PC-9 (cell line): ENCODE measurements around the gene NMNAT3. TPM values are rescaled to one million over a fixed set of nuclear protein-coding genes. Genes with fewer than 3 reads are reported as not detected.

Experiments used
- BruUV-seq: library from RNA; stranded (reverse); fragments of 400-500 nt; replicated peaks from 2 replicates; lab custom pipeline; 2021; lab: Mats Ljungman, UMichigan
- CTCF ChIA-PET: fragments of 300-600 bp; sonication (Branson Sonifier 250); formaldehyde crosslinking; loops from one replicate; lab custom pipeline; 2022; ENCODE audit warnings: antibody characterized with exemption; lab: Charles Lee
- POLR2A ChIA-PET: fragments of 300-600 bp; sonication (Branson Sonifier 250); formaldehyde crosslinking; loops from one replicate; lab custom pipeline; 2022; ENCODE audit warnings: antibody characterized with exemption; ENCODE audit not compliant: unreplicated experiment; lab: Charles Lee
- DNase-seq, 2 experiments: peaks; one replicate each; pipeline versions ENCODE4 v3.0.0 to v3.0.0-alpha.2; 2015 to 2022; ENCODE audit warnings: mixed read lengths in 1 of 2
- H2AFZ ChIP-seq: fragments of 200-600 bp; sonication (generic); 2 replicates; pipeline ENCODE4 v1.8.1; 2017; ENCODE audit warnings: antibody characterized with exemption
- H3F3A ChIP-seq: fragments of 200-600 bp; sonication (generic); 2 replicates; pipeline ENCODE4 v1.8.1; 2017; ENCODE audit warnings: antibody characterized with exemption, mild to moderate bottlenecking, low read depth; ENCODE audit not compliant: insufficient read depth
- H3K27ac ChIP-seq: fragments of 200-600 bp; sonication (generic); 2 replicates; pipeline ENCODE4 v1.6.1; 2016; ENCODE audit warnings: mixed run types
- H3K27me3 ChIP-seq: fragments of 200-600 bp; sonication (generic); 2 replicates; pipeline ENCODE4 v1.6.1; 2016; ENCODE audit warnings: low read depth, mixed run types; ENCODE audit not compliant: insufficient read depth
- H3K36me3 ChIP-seq: fragments of 200-600 bp; sonication (generic); 2 replicates; pipeline ENCODE4 v1.6.1; 2016; ENCODE audit warnings: low read depth, mixed run types
- H3K4me1 ChIP-seq: fragments of 200-600 bp; sonication (generic); replicated peaks from 2 replicates; pipeline ENCODE4 v1.6.1; 2016; ENCODE audit warnings: mixed run types; ENCODE audit not compliant: insufficient read depth
- H3K4me2 ChIP-seq: fragments of 200-600 bp; sonication (generic); 2 replicates; pipeline ENCODE4 v1.6.1; 2017; ENCODE audit warnings: mixed run types
- H3K4me3 ChIP-seq: fragments of 200-600 bp; sonication (generic); 2 replicates; pipeline ENCODE4 v1.6.1; 2016; ENCODE audit warnings: mixed run types
- H3K79me2 ChIP-seq: fragments of 200-600 bp; sonication (generic); 2 replicates; pipeline ENCODE4 v1.6.1; 2017; ENCODE audit warnings: low read depth, mixed run types
- H3K9me2 ChIP-seq: fragments of 200-600 bp; sonication (generic); 2 replicates; pipeline ENCODE4 v1.8.1; 2017; ENCODE audit warnings: mild to moderate bottlenecking; ENCODE audit not compliant: insufficient read depth
- H3K9me3 ChIP-seq: fragments of 200-600 bp; sonication (generic); 2 replicates; pipeline ENCODE4 v1.8.1; 2016; ENCODE audit warnings: low read depth; ENCODE audit not compliant: insufficient read depth
- H4K20me1 ChIP-seq: fragments of 200-600 bp; sonication (generic); 2 replicates; pipeline ENCODE4 v1.8.1; 2017; ENCODE audit not compliant: insufficient read depth
- EZH2 ChIP-seq: fragments of 200-600 bp; sonication (generic); IDR thresholded peaks from 2 replicates; pipeline ENCODE4 v1.8.0; 2017; ENCODE audit warnings: antibody characterized with exemption, low read depth
- intact Hi-C: fragments of 100-400 bp; cut with micrococcal nuclease; formaldehyde crosslinking; loops from one replicate; pipeline ENCODE4 v1.10.0; 2022; ENCODE audit not compliant: unreplicated experiment
- total RNA-seq: library from RNA; stranded (reverse); gene quantifications from 2 replicates; pipeline ENCODE4 v1.2.3, GENCODE V29; 2021
- TF ChIP-seq, protein P1 (sequence below): fragments of 200-600 bp; sonication (generic); conservative IDR thresholded peaks from 2 replicates; pipeline ENCODE4 v1.6.1; 2017; ENCODE audit warnings: mixed run types, antibody characterized with exemption, mild to moderate bottlenecking, moderate library complexity

NMNAT3 gene
- total RNA-seq, 1 experiment from 2014 or later: 1.6 TPM

DNA sequence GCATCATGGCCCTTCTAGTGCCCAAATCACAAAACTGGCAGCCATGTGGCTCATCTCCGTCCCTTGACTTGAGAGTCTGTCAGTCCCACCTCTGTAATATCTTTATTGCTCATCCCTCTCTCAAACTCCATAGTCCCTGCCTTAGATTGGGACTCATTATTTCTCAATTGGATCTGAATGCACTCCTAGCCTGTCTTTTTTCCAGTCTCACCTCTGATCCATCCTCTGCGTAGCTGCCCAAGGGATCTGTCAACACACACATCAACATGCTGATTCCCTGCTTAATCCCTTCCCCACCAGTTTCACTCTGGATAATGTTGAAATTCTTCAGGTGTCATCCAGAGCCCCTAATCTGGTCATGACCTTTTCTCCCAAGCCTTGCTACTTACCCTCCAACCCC is 39.3 kb downstream of the NMNAT3 start:
- no peak overlapping the region for H3K4me3 ChIP-seq
- intact Hi-C loops: no loop called here
- H3K27ac ChIP-seq: no peak overlapping the region
- H2AFZ ChIP-seq: no peak overlapping the region
- no peak for DNase-seq
- no peaks in the 10 kb centered on the region for H3K36me3 ChIP-seq
- no peaks in the 10 kb centered on the region for H3F3A ChIP-seq
- no peaks in the 10 kb centered on the region for H3K4me1 ChIP-seq
- ChIA-PET POLR2A (no interaction called here), CTCF (no interaction called here)
- H3K9me2 ChIP-seq: no peaks in the 10 kb centered on the region
- TF ChIP-seq EZH2: no peak
- TF ChIP-seq, protein P1, sequence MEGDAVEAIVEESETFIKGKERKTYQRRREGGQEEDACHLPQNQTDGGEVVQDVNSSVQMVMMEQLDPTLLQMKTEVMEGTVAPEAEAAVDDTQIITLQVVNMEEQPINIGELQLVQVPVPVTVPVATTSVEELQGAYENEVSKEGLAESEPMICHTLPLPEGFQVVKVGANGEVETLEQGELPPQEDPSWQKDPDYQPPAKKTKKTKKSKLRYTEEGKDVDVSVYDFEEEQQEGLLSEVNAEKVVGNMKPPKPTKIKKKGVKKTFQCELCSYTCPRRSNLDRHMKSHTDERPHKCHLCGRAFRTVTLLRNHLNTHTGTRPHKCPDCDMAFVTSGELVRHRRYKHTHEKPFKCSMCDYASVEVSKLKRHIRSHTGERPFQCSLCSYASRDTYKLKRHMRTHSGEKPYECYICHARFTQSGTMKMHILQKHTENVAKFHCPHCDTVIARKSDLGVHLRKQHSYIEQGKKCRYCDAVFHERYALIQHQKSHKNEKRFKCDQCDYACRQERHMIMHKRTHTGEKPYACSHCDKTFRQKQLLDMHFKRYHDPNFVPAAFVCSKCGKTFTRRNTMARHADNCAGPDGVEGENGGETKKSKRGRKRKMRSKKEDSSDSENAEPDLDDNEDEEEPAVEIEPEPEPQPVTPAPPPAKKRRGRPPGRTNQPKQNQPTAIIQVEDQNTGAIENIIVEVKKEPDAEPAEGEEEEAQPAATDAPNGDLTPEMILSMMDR: no peak
- no peaks in the 10 kb centered on the region for H3K27me3 ChIP-seq
- no peaks in the 10 kb centered on the region for H4K20me1 ChIP-seq
- no peak overlapping the region for H3K4me2 ChIP-seq
- no TSS peak for BruUV-seq
- no peaks in the 10 kb centered on the region for H3K9me3 ChIP-seq
- H3K79me2 ChIP-seq: no peaks in the 10 kb centered on the region

DNA sequence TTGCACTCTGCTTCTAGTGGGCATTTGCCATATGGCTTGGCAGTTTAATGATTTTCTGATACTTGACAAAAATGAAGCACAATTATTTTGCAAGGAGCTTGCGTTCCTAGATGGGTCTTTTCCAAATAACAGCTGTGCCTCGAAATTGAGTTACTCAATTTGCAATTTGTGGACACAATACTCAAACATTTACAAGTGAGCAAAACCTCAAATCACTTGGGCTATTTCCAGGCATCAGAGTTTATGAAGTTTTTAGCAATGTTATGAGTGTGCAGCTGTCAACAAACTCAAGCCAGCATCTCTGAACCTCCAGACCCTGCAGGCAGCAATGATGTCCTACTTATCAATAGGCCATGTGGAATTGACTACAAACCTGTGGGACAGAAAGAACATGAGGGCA is 41.3 kb downstream of the NMNAT3 start:
- ChIA-PET POLR2A (no interaction called here), CTCF (no interaction called here)
- no peak for TF ChIP-seq EZH2
- TF ChIP-seq, protein P1: no peak
- no peaks in the 10 kb centered on the region for H3K9me2 ChIP-seq
- no peaks in the 10 kb centered on the region for H3K79me2 ChIP-seq
- no peak overlapping the region for H3K27ac ChIP-seq
- H3K27me3 ChIP-seq: no peaks in the 10 kb centered on the region
- no peak overlapping the region for H3K4me2 ChIP-seq
- H3F3A ChIP-seq: no peaks in the 10 kb centered on the region
- no peaks in the 10 kb centered on the region for H3K9me3 ChIP-seq
- H3K4me3 ChIP-seq: no peak overlapping the region
- no peaks in the 10 kb centered on the region for H3K4me1 ChIP-seq
- H3K36me3 ChIP-seq: no peaks in the 10 kb centered on the region
- no peak overlapping the region for H2AFZ ChIP-seq
- no peak for DNase-seq
- intact Hi-C loops: no loop called here
- H4K20me1 ChIP-seq: no peaks in the 10 kb centered on the region
- BruUV-seq: no TSS peak

DNA sequence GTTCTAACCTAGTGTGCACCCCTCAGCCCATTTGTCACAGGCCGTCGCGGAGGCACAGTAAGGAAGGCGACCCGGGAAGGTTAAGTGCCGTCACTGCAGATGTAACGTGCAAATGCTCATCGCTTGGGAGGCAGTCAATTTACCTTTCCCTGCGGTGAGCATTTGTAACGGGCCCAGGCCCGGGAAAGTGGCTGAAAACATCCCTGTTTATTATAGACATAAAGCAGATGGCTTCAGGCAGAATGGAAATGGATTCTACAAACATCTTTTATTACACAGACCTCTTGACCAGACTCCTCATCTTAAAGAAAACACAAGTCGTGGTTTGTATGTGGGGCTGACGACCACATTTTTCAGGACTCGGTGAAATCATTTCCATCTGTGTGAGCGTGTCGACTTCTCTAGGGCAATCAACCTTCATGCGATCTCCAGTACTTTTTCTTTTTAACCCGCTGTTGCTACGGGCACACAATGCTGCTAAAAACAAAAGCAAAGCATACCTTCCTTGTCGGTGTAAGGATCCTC is 43.6 kb downstream of the NMNAT3 start:
- Histone ChIP-seq H4K20me1 (no peaks in the 10 kb centered on the region), H2AFZ (no peak overlapping the region), H3K9me2 (no peaks in the 10 kb centered on the region), H3K79me2 (no peaks in the 10 kb centered on the region), H3K9me3 (no peaks in the 10 kb centered on the region), H3K36me3 (no peaks in the 10 kb centered on the region), H3F3A (no peaks in the 10 kb centered on the region), H3K27ac (no peak overlapping the region), H3K27me3 (no peaks in the 10 kb centered on the region), H3K4me2 (no peak overlapping the region), H3K4me1 (no peaks in the 10 kb centered on the region), H3K4me3 (no peak overlapping the region)
- TF ChIP-seq EZH2: no peak
- TF ChIP-seq, protein P1: no peak
- intact Hi-C loops: no loop called here
- POLR2A ChIA-PET: no interaction called here
- no TSS peak for BruUV-seq
- CTCF ChIA-PET: no interaction called here
- DNase-seq: no peak
